HCT116 (cell line): ENCODE measurements around the gene SDK2.

Source experiments
- EZH2 ChIP-seq: fragments of 200-600 bp; sonication (generic); IDR thresholded peaks from 2 replicates; pipeline ENCODE4 v1.6.1; 2017; ENCODE audit warnings: antibody characterized with exemption, mixed run types
- POLR2A ChIP-seq: IDR thresholded peaks from 2 replicates; pipeline ENCODE4 v1.7.0; 2011; ENCODE audit warnings: borderline replicate concordance; ENCODE audit not compliant: insufficient read depth, insufficient read length; ENCODE audit errors: extremely low read depth
- POLR2AphosphoS5 ChIP-seq: IDR thresholded peaks from 2 replicates; pipeline ENCODE4 v1.6.1; 2011; ENCODE audit warnings: mild to moderate bottlenecking, low read depth, low read length, moderate library complexity
- RAD21 ChIP-seq: IDR thresholded peaks from 2 replicates; pipeline ENCODE4 v1.6.1; 2012; ENCODE audit warnings: low read depth, mild to moderate bottlenecking
- REST ChIP-seq: IDR thresholded peaks from 2 replicates; pipeline ENCODE4 v1.6.1; 2012; ENCODE audit warnings: low read depth
- TF ChIP-seq, protein P1 (sequence below), 3 experiments: fragments of 200-600 bp in 1 of 3; sonication (generic) in 1 of 3; IDR thresholded peaks in 2 of 3; conservative IDR thresholded peaks in 1 of 3; 2 replicates each; pipeline ENCODE4 v1.5.1; 2012 to 2017; ENCODE audit warnings: low read depth in 2 of 3, low read length in 2 of 3, antibody characterized with exemption in 1 of 3, borderline replicate concordance in 1 of 3, control low read depth in 1 of 3, mild to moderate bottlenecking in 1 of 3, mixed read lengths in 1 of 3, mixed run types in 1 of 3, moderate library complexity in 1 of 3; ENCODE audit not compliant: insufficient read depth in 1 of 3

GRCh38 chr17:73432624-73433190 lies 211.5 kb downstream of the SDK2 start:
- TF ChIP-seq, protein P1, sequence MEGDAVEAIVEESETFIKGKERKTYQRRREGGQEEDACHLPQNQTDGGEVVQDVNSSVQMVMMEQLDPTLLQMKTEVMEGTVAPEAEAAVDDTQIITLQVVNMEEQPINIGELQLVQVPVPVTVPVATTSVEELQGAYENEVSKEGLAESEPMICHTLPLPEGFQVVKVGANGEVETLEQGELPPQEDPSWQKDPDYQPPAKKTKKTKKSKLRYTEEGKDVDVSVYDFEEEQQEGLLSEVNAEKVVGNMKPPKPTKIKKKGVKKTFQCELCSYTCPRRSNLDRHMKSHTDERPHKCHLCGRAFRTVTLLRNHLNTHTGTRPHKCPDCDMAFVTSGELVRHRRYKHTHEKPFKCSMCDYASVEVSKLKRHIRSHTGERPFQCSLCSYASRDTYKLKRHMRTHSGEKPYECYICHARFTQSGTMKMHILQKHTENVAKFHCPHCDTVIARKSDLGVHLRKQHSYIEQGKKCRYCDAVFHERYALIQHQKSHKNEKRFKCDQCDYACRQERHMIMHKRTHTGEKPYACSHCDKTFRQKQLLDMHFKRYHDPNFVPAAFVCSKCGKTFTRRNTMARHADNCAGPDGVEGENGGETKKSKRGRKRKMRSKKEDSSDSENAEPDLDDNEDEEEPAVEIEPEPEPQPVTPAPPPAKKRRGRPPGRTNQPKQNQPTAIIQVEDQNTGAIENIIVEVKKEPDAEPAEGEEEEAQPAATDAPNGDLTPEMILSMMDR (IDR thresholded peaks at IDR 0.05 in 2 of 3, conservative IDR thresholded peaks at IDR 0.05 in 1 of 3; ENCODE audit: borderline replicate concordance in 1 of 3, insufficient read depth in 1 of 3, low read depth in 2 of 3, low read length in 2 of 3), result no peak
- TF ChIP-seq EZH2 (no peak), POLR2A (no peak), POLR2AphosphoS5 (no peak), RAD21 (no peak), REST (no peak)
